ENCODE results near the gene AKAP6.

Gene AKAP6

DNA sequence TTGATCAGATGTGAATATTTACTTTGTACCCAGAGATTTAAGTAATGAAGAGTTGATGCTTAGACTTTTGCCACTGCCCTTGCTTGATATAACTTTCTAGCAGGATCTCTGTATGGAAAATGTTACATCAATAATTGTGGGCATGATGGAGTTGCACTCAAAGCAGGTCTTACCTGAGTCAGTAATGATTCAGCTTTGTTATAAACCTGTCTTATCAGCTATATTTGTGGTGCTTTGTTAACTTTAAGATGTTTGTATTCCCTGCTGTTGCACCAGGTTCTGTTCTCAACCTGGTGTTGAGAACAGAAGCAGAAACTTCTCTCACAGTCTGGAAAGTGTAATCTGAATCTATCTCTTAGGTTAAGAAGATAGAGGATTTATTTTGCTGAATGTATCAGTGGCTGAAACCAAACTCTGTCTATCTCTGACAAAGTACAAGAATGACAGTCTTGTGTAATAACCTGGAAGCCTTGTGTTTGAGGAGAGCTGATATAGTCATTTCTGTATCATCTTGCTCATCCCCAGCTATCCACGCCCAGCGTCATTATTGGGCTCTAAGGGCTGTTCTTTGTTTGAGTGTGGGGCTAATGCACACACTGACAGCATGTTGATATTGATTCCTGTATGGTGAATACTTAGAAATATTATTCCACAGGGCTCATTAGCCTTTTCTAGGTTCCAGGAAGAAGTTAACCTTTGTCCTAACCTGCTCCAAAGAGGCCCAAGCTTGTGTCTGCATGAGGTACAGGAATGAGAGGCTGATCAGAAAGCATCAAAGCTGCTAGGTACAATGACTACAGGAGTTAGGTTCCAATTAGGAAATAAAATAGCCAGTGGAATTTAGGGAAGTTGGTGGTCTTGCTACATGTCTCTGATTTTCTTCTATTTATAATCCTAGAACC, 3.6 kb downstream of the AKAP6 start:
- DNase-seq, result peak in 2 of 51 donors; percentile 15 to 39

DNA sequence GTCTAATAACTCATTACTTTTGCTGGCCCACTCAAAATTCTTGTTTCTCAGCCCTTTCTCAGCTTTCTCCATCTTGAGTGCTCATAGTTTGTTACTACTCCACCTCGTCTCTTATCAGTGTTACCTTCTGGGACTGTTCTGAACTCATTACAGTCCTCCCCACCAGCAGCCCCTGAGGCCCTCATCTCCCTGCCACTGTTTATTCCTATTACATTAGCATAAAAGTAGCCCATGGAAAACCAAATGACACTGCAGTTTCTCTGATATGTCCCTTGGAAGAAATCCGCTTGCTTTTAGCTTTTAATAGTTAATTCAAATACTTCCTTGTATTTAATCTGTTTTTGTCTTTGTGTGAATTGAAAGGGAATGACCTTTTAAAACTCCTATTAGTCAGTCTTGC, 7.6 kb downstream of the AKAP6 start:
- no peak for DNase-seq

DNA sequence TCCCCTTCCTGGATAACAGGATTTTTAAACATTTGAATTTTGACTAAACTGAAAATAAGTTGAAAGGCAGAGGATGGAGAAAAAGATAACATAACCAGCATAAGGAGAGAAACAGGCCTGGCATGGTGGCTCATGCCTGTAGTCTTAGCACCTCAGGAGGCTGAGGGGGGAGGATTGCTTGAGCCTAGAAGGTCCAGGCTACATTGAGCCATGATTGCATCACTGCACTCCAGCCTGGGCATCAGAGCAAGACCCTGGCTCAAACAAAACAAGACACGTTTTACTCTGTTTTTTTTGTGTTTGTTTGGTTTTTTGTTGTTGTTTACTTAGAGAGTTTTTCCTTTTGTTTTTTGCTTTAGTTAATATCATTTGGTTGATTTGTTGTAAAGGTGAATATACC, 8.7 kb downstream of the AKAP6 start:
- no peak for DNase-seq

DNA sequence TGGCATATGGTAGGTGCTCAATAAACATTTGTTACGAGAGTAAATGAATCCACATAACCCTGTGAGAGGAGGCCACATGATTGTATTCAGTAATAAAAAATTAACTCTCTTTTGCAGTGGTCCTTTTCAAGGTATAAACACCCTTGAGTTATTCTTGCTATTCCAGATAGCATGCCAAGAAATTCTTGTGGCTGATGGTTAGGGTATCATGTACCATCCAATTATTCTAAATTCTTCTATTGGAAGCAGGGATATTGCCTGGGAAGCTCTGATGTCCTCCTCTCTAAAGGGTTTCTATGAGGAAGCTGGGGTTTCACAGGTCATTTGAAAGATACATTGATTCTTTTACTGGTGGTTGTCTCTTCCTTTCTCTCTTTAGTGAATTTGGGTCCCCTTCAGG, 10.1 kb downstream of the AKAP6 start:
- DNase-seq, result no peak

DNA sequence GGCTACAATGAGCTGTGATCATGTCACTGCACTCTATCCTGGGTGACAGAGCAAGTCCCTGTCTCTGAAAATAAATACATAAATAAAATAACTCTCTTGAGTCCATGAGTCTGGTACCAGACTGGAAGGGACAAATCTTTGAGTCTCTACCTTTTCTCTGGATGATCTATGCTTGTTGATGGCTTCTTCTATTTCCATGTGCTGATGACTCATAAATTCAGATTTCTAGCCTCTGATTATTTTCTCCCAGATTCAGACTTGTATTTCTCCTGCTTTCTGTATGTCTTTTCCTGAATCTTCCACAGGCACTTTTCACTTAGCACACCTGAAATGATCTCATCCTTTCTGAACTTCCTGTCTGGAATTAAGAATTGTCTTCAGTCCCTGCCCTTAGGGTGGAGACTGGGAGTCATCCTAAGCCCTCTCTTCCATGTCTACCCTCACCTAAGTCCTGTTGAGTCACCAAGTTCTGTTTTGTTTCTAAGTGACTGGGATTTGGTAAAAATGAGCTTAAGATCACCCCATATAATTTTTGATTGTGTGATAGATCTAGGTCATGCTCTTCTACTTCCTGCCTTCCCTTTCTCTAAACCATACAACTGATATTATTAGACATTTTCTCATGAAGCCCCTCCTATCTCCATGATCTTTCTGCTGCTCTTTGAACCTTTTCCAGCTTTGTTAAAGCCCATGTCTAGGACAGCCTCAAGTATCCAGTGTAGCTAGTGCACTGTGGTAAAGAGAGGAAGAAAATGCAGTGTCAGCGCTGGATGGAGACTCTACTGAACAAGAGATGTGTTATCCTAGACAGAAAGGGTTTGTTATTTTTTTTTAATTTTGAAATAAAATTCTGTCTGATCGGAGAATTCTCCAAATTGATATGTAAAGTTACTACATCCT, 13.1 kb downstream of the AKAP6 start:
- DNase-seq, result no peak

DNA sequence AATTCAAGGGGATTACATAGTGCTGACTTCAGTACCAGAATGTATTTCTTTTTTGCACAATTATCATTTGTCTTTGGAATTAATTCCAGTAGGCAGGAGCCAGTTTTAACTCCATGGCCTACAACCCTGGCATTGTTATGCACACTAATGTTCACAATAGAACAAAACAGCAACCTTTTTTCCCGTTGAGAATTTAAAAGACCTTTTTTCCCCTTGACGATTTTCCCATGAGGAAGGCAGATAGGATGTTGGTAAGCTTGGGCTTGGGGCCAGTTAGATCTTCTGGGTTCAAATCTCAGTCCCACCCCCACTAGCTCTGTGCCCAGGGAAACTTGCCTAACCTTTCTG, 13.7 kb downstream of the AKAP6 start:
- no peak for DNase-seq

DNA sequence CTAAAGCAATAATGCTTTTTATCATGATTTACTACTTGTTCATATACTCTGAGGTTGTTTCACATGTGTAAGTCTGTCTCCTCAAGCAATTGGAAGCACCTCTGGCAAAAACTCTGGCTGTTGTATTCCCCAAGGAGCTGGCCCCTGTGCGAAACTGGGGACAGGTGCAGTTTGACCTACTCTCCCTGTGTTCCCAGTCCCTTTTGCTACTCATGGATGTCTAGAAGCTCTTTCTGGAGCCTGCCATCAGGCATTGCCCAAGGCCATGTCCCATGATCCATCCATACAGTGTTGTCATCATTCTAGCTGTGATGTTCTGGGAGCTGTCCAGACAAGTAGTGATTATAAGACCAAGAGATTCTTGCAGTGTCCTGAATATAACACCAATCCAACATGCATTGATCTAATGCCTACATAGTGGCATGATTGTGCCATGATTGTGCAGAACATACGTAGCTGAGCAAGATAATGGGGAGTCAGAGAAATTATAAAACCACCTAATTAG, 14.9 kb downstream of the AKAP6 start:
- DNase-seq, result no peak

DNA sequence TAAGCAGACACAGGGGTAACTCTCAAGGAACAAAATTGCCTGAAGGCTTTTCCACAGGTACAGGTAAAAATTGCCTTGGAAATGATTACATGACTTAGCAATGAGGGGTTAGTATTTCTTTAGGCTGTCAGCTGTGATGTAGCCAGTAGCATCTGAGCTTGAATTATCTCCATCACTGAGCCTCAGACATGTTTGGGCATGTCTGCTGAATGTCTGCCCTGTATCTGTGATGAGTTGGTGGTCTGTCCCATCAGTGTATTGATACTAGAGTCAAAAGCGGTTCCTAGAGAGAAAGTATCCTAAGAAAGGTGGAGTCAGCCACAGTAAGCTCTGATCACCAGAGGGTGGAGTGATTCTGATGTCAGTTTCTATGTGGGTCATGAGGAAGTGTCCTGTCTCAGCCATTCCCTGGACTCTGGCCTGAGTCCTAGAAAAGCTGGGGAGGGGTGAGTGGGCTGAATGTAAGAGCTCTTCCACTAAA, 16.3 kb downstream of the AKAP6 start:
- DNase-seq, result peak in 10 of 51 donors; percentile 14 to 43 (median 27)

DNA sequence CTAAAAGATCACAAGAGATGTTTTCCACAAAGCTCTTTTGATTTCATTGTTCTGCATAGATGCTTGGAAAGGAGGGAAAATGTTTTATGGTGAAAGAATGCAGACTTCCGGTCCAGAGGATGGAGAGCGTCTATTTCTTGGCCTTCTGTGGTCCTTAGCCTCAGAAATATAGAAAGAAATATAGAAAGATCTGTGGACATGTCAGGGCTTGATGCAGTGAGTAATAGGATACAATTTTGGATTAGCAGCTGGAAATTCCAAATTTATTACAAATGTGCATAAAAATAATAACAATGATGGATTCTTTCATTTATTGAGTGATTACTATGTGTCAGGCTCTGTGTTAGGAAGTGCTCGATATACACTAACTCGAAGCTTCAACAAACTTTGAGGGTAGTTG, 20.2 kb downstream of the AKAP6 start:
- no peak for DNase-seq

DNA sequence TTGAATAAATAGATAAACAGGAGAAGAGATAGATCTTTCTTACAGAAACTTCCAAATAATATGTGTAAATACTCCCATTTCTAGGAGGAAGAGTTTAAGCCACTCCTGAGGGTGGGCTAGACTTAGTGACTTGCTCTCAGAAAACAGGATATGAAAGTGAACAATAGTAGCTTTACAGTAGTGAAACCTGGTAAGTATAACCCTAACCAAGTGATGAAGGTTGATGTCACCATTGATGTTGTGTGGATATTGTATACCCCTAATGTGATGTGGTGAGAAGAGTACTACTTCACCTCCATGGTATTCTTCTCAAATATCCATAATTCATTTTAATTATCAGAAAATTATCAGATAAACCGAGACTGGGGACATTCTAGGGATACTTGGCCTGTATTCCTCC, 20.9 kb downstream of the AKAP6 start:
- no peak for DNase-seq

DNA sequence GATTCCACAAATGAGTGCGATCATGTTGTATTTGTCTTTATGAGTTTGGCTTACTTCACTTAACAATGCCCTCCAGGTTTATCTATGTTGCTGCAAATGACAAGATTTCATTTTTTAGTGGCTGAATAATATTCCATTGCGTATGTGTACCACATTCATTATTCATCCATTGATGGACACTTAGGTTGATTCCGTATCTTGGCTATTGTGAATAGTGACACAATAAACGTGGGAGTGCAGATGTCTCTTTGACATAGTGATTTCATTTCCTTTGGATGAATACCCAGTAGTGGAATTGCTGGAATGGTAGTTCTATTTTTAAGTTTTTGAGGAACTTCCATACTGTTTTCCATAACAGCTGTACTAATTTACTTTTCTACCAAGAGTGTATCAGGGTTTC, 23.5 kb downstream of the AKAP6 start:
- DNase-seq, result no peak

DNA sequence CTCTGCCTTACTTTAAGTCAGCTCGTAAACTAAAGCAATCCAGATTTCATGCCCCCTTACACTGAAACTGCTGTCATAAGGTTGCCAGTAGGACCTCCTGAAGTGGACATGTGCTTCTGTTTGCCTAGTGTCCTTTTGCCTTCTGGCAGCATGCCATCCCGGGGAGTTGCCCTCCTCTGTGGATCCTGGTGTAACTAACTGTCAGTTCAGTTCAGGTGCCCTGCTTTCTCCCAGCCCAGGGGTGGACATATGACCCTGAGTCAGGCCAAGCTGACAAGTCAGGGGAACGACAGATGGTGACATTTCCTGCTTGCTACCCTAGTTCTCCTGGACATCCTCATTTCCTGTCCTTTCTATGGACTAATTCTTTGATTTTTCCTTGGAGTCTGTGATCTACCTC, 25.6 kb downstream of the AKAP6 start:
- DNase-seq, result no peak

DNA sequence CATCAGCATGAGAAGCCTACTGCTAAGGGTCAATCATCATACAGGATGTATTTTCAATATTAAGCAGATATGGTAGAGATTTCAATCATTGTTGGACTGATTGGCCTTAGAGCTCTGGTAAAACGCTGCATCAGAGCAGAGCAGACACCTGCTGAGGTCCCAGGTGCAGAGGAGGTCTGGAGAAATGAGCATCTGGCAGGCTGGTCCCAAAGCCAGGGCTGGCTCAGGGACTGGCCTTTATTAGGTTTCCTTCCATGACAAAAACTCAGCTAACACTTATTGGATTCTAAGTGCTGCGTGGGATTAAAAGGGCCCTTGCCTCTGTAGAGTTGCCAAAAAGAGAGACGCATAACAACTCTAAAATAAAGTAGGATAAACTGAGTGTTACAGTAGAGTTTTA, 29.7 kb downstream of the AKAP6 start:
- no peak for DNase-seq

DNA sequence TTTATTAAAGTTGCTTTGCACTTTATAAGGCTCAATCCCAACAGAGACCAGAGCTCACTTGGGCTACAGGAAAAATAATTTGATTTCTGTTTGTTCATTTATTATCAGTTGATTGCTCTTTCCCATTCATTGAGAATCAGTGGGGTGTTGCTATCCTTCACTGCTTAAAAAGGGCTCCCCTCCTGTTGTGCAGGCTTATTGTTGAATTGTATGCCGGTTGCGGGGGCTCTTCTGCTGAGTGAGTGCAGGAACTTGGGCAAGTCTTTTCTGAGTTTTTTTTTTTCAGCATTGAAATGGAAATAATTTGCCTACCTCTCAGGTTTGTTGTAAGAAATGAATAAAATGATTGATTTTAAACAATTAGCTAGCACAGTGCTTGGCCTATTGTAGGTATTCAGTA, 32.6 kb downstream of the AKAP6 start:
- no peak for DNase-seq

DNA sequence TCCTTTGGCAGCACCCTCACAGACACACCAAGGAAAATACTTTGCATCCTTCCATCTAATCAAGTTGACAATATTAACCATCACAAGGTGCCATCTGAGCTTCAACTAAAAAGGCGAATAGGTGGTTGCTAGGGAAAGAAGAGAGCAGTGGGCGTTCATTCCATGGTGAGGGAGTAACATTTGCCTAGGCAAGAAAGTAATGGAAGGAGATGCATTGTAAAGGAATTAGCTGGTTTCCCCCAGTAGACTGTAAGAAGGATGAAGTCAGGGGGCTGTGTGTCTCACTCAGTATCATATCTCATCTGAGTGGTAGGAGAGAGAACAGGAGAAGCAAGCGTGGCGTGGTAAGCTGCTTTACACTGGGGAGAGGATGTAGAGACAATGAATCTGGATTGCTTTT, 34.7 kb downstream of the AKAP6 start:
- peak in 1 of 51 donors; percentile 32 for DNase-seq

DNA sequence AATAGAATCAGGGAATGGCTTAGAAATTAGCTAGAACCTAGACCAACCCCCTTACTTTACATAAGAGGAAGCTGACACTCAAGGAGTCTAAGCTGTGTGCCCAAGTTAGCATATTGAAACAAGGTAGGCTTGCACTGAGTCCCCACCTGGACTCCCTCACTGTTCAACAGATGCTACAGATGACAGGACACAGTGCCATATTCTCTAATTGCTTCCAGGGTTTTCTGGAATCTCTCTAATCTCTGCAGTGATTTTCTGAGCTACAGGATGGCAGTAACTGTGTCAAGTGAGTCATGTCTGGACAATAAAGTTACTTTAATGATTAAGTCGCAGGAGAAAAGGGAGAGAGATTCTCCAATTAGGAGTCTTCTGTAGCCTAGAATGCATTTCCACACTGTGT, 35.8 kb downstream of the AKAP6 start:
- no peak for DNase-seq

DNA sequence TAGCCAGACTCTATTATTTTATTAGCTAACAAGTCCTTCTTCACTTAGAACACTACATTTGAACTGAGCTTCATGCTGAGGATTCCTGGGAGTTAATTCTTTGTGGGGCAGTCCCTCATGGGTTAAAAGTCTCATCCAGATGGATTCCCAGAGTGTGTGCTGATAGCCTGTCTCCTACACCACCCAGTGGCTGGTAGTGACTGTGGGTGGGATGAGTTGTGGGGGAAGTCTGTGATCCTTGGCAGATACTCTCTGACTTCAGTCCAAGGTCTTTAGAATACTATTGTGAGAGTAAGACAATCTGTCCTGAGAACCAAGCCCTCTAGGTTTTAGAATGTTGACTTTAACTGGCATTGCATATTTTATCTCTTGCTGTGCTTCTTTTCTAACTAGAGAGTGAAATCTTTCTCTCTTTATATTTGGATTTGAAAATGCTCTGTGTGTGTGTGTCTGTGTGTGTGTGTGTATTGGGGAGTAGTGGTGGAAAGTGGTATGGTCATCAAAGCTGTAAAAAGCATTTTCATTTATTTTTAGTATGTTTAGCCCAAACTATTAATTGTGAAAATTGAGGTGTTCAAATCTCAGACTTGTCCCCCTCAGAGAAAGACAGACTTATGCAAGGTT, 37.3 kb downstream of the AKAP6 start:
- DNase-seq, result peak in 31 of 51 donors; percentile 6 to 83 (median 41)

DNA sequence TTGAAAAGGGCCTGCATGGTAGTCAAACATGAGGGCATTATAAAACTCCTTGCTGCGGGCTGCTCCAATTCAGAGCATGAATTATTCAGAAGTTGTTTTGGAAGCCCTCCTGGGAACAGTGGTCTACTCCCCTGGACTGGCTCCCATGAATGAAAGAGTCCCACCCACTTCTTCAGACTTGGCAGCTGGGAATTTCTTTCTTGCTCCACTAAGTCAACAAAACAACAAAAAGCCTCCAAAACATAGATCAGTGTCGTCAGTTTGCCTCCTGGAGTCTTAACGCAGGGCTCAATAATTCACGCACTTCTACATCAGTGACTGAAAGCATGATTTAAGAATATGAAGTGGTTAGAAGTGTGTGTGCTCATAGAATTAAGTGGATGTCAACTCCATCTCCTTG, 37.9 kb downstream of the AKAP6 start:
- DNase-seq, result peak in 17 of 51 donors; percentile 17 to 65 (median 37)

DNA sequence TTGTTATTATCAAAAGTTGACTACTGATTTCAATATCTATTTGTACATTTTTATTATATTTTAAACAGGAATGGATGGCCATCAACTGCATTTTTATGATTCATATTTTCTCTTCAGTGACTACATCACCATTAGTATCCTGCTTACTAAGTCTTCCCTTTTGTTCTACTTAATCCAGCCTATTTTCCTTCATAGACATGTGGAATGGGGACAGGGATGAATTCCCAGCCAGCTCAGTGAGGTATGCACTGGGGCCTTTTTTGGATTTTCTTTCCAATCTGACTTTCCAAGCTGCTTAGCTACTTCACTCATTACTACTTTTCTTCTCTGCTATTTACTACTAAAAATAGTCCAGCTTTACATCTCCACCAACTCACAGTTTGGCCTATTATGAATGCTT, 38.4 kb downstream of the AKAP6 start:
- no peak for DNase-seq

DNA sequence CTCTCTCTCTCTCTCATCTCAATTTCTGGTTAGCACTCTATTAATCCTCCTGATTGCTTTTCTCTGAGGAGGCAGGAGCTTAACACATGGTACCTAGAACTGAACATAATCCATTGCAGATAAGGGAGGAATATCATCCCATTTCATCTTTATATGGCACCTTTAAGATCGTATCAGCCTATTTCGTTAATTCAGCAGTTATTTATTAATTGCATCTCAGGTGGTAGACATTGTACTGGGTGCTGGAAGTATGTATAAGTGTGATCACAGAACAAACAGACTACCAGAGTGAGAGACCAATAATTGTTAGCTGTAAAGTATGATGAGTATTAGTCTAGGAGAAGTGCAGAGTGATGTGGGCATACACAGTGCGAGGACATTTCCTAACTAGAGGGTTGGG, 39.0 kb downstream of the AKAP6 start:
- DNase-seq, result no peak

DNA sequence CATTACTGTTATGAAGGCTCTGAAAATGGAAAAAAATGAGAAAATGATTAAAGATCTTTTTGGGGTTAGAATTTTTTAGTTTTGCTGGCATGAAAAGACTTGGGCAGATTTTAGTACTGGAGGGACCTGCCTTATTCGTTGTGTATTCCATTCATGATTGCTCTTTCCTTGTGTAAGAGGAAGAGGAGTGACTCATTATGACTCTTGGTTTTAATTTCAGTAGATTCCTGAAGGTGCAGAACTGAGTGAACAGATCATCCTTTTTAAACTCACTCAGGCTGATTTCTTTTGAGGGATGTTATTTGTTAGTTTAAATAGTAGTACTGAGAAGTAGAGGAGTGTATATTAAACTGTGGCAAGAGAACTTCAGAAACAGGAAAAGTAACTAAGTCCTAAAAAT, 41.6 kb downstream of the AKAP6 start:
- no peak for DNase-seq

DNA sequence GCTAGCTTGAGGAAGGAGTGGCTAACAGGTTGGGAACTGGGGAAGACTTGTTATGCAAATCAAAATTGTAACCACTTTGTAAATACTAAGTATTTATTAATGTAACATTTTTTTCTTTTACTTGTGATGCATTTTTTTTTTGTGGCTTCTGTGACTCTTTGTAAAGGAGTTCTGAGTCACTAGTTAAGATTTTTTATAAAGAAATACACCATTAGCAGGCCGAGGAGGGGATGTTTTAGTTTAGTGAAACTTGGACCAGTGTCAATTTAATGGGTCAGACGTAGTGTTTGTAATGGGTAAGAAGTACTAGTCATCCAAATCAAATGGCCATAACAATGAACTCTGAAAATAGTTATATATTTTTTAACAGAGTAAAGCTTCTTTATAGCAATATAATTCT, 43.1 kb downstream of the AKAP6 start:
- DNase-seq, result no peak

All from hypothalamus (tissue), 51 donors.